ENCODE results near the gene MKNK1.

MKNK1 gene

DNA sequence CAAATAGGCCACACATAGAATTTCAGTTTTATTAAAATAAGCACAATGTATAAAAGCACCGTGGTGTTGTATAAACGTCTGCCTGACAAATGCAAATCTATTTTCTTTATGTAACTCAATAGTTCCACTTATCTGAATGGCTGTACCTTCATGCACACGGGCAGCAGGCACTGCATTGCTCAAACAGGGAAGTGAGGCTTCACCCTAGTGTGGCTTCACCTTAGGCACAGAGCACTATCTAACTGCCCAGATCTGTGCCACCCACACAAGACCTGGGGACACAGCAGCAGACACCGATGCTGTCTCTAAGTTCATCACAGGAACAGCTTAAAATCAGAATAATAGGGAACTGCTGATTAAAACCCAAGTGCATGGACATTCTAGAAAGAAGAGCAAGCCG is 46.7 kb downstream of the MKNK1 start:
- FAIRE-seq = no peak

- no peak for FAIRE-seq
Observed at GRCh38 chr1:46556822-46557221, 47.2 kb downstream of the MKNK1 start.

DNA sequence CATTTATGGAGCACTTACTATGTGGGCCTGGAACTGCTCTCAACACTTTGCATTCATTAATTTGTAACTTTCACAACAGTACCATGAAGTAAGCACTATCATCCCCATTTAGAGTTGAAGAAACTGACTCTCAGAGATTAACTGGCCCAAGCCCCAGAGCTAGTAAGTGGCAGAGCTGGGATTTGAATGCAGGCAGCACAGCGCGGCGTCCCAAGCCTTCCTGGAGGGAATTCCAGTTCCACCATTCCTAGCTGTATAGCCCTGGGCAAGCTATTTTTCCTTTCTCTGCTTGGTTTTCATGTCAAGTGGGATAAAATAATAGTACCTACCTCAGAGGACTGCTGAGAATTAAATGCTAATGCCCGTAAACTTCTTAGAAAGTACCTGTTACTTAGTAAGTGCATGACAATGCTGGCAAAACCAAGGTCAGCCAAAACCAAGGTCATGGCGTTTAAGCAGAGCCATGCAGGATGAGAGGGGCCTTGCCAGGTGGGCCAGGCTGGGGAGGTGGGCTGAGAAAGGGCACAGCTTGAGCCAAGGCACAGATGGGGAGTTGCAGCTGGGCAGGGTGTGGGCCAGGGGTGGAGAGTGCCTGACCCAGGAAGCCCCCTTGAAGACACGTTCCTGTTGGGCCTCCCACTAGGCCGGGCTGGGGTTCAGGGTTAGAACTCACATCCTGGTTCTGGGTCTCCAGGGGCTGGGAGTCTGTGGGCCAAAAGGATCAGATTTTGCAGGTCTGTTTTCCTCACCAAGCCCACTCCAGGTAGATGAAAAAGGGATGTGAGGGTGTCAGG is 48.0 kb downstream of the MKNK1 start:
- FAIRE-seq = no peak

- no peak for FAIRE-seq
Observed at GRCh38 chr1:46554597-46555381, 49.3 kb downstream of the MKNK1 start.

GRCh38 chr1:46554236-46554596 is 49.9 kb downstream of the MKNK1 start:
- FAIRE-seq = no peak

DNA sequence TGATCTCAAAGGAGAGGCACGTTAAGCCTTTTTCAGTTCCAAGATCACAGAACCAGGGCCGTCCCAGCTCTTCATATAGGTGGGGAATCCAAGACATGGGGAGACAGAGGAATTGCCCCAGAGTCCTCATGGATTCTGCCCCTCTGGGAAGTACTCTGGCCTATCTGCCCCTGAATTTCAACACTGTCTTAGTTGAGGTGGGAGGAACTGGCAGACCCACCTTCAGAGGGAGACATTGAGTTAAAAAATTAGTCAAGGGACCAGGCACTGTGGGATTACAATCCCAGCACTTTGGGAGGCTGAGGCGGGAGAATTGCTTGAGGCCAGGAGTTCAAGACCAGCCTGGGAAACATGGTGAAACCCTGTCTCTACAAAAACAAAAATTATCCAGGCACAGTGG is 50.6 kb downstream of the MKNK1 start:
- FAIRE-seq = no peak

GRCh38 chr1:46552357-46553237 is 51.5 kb downstream of the MKNK1 start:
- no peak for FAIRE-seq

DNA sequence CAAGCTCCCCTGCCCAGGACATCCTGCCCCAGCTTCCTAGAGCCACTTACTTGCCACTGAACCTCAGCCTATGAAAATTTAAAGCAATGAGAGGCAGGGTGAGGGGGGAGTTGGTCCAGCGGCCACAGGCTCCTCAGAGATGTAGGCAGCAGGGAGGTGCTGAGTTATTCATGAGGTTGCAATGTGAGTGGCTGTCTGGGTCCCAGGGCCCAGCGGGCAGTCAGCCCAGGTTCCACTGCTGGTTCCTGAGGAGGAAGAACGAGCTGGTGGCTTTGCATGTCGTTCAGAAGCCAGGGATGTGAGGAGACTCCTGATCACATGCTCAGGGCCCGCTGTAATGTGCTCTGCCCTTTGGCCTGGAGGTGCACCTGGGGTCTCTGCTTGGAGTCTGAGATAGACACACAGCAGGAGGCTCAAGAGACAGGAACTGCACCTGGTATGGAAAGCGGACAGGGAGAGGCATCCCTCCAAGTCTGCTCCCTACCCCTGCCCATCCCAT is 52.4 kb downstream of the MKNK1 start, which contains the start of gene KNCN:
KNCN (minus strand) TSS at position 51 of the 499 bp plus-strand sequence. CDS start 432 bp downstream, outside the sequence.
- FAIRE-seq = no peak

- no peak for FAIRE-seq
Observed at GRCh38 chr1:46550751-46551231, 53.3 kb downstream of the MKNK1 start.

DNA sequence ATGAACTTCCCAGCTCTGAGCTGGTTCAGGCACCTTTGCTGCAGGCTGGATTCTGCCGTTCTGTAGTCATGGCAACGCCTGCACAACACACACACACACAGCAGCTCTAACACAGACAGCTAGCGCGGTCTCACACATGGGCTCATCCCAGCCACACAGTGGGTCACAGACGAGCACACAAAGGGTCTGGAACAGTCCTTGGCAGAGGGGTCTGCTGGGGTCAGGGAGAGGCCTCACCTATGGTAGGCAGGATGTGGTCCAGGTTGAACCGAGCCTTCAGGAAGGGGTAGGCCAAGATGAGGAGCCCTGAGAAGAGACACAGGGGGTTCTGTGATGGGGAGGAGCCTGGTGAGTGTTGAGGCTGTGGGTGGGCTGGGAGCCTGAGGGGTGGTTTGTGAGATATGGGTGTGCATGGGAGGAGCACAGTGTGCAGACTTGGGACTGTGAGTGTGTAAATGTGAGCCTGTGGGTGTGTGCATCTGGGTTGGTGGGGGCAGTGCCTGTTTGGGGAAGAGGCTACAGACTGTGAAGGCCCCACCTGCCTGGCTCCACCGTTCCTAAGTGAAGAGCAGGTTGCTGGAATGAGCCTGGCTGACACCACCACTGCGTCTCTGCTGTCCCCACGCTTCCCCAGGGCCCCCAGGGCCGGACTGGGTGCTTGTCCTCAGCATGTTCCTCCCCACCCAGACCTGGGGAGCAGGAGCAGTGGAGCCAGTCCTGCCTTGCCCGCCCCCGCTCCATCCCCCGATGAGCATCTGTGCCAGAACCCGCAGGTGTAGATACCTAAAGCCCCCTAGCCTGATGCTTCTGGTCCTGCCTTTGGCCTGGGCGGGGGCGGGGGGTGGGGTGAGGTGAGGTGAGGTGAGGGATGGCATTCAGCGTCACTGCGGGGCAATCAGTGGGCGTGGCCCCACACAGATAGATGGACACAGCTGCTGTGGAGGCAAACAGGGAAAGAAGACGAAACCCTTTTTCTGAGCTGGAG is 54.1 kb downstream of the MKNK1 start:
- FAIRE-seq = no peak

DNA sequence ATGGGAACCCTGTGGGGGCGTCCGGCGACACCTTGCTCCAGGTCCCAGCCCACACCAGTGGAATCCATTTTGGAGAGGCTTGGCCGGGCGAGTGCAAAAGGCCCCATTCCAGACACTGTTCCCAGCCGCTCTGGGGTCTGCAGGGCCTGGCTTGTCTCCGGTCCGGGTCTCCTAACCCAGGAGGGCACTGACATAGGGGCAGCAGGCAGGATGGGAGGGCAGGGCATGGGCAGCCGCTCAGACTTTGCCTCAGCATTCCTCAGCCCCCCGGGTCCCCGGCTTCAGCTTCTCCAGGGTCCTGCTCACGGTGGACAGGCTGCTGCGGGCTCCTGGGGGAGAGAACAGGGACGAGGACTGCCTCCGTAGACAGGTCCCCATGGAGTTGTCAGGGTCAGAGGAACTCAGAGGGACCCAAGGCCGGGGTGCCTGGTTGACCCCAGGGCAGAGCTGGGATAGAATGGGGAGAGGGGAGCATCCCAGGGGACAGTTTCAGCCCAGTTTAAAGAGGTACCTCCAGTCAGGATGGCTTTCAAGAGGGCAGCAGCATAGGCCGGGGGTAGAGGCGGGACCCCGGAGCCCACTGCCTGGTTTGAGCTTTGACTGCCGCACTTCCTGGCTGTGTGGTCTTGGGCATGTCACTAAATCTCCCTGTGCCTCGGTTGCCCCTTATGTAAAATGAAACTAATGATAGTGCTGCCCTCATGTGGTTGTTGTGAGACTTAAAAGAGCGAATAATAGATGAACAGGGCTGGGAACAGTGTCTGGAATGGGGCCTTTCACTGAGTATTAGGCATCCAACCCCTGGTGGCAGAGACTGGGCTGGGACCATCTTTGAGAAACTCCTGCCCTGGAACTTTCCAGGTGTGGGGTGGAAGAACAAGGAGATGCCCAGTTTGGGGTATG is 56.3 kb downstream of the MKNK1 start:
- FAIRE-seq = no peak

DNA sequence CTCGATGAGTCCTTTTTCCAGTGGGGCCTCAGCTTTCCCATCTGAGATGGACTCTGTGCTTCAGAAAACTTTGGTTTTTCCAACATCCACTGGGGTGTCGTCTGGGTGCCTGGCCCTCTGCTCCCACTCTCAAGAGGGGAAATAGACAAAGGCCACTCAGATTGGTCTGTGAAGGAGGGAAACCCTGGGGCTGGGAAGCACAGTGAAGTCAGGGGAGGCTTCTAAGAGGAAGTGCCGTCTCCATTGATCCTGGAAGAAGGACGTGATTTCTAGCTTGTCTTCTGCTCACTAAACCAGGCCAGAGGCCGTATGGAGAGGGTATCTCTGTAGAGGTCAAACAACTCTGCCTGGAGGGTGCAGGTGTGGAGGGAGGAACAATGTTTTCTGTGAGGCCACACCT is 57.9 kb downstream of the MKNK1 start:
- FAIRE-seq = no peak

- no peak for FAIRE-seq
Observed at GRCh38 chr1:46545784-46546183, 58.3 kb downstream of the MKNK1 start.

GRCh38 chr1:46544561-46545240 is 59.4 kb downstream of the MKNK1 start:
- FAIRE-seq = no peak

GRCh38 chr1:46543761-46544560 is 60.1 kb downstream of the MKNK1 start:
- no peak for FAIRE-seq

DNA sequence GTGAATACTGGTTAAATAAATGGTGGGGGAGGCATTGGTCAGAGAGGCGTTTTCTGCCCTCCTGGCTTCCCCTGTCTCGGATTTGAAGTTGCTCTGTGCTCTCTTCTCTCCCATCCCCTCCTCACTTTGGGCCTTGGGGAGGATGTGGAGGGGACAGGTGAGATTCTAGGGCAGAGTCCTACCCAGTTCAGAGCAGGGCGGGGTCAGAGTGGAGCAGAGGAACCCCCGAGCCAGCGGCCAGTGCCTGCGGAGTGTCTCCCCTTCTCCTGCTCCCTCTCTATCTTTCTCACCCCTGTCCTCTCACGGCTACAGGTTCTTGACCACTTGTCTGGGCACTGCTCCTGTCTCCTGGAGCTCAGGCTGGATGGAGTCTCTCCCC is 60.7 kb downstream of the MKNK1 start:
- FAIRE-seq = no peak

- no peak for FAIRE-seq
Observed at GRCh38 chr1:46539972-46540371, 64.1 kb downstream of the MKNK1 start.

DNA sequence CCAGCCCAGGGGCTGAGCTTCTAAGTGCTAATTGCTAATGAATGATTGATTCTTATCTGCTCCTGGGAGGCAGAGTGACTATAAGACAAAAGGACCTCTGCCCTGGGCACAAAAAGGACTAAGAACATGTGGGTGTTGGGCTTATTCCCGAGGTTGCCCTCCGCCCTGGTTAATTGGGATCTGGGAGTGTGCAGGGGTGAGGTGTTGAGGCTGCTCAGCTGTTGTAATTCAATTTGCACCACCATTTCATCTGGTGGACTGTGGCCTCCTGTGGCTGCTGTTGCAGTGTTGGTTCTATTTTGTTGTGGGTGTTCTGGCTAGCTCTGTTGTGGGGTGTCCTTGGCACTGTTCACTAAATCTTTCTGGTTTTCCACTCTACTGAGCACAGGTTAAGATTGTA is 65.9 kb downstream of the MKNK1 start:
- no peak for FAIRE-seq

DNA sequence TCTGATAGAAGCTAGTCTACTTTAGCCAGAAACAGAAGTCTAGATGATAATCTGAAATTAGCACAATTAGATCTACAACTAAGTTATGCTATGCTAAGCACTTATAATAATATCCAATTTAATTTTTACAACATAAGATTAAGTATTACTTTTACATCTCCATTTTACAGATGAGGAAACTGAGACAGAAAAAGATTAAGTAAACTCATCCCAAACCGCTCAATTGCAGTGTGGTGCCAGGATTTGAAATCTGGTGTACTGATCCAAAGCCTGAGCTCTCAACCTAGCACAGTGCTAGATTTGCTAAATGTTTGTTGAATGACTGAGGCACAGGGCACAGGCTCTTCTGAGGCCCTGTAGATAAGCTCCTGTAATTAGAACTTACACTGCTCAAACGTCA is 66.4 kb downstream of the MKNK1 start:
- FAIRE-seq = no peak
